GM21717 (cell line): ENCODE data around the gene SH3RF3.

Source experiments
- ATAC-seq: cut with Tn5 transposase; IDR thresholded peaks from one replicate; pipeline ENCODE4 v1.9.1; 2021; ENCODE audit warnings: mild to moderate bottlenecking, moderate library complexity; ENCODE audit not compliant: unreplicated experiment

Gene SH3RF3

GRCh38 chr2:109233643-109234042, 104.6 kb downstream of the SH3RF3 start:
- no peak for ATAC-seq

GRCh38 chr2:109234355-109234754, 105.3 kb downstream of the SH3RF3 start:
- ATAC-seq = no peak

GRCh38 chr2:109236147-109236546, 107.1 kb downstream of the SH3RF3 start:
- no peak for ATAC-seq

GRCh38 chr2:109237792-109238191, 108.8 kb downstream of the SH3RF3 start:
- no peak for ATAC-seq

GRCh38 chr2:109238580-109238979, 109.6 kb downstream of the SH3RF3 start:
- ATAC-seq = no peak

GRCh38 chr2:109239720-109240119, 110.7 kb downstream of the SH3RF3 start:
- ATAC-seq = no peak

- no peak for ATAC-seq
These were observed 113.2 kb downstream of the SH3RF3 start for GRCh38 chr2:109242210-109242653.

- no peak for ATAC-seq
These were observed 113.8 kb downstream of the SH3RF3 start for GRCh38 chr2:109242654-109243331.

- no peak for ATAC-seq
These were observed 114.7 kb downstream of the SH3RF3 start for GRCh38 chr2:109243526-109244303.

- no peak for ATAC-seq
These were observed 115.2 kb downstream of the SH3RF3 start for GRCh38 chr2:109244304-109244582.

GRCh38 chr2:109244750-109245382, 115.9 kb downstream of the SH3RF3 start:
- no peak for ATAC-seq

GRCh38 chr2:109246176-109246575, 117.2 kb downstream of the SH3RF3 start:
- ATAC-seq = no peak

- no peak for ATAC-seq
These were observed 117.6 kb downstream of the SH3RF3 start for GRCh38 chr2:109246616-109247015.

GRCh38 chr2:109247340-109247739, 118.3 kb downstream of the SH3RF3 start:
- no peak for ATAC-seq

- no peak for ATAC-seq
These were observed 118.8 kb downstream of the SH3RF3 start for GRCh38 chr2:109247812-109248211.

- ATAC-seq = no peak
These were observed 119.6 kb downstream of the SH3RF3 start for GRCh38 chr2:109248590-109248989.

GRCh38 chr2:109253217-109253616, 124.2 kb downstream of the SH3RF3 start:
- ATAC-seq = no peak

- ATAC-seq = no peak
These were observed 125.3 kb downstream of the SH3RF3 start for GRCh38 chr2:109254174-109254904.

- ATAC-seq = no peak
These were observed 126.6 kb downstream of the SH3RF3 start for GRCh38 chr2:109255654-109256053.

GRCh38 chr2:109256111-109256510, 127.1 kb downstream of the SH3RF3 start:
- no peak for ATAC-seq

GRCh38 chr2:109256921-109257320, 127.9 kb downstream of the SH3RF3 start:
- ATAC-seq = no peak
